GM12875 (cell line): ENCODE results near the gene BTG2.

Experiments
- H3K4me3 ChIP-seq: one replicate; pipeline ENCODE4 v1.5.1; 2011; ENCODE audit warnings: low read depth, low read length, control low read depth
- TF ChIP-seq, protein P1 (sequence below): IDR thresholded peaks from 2 replicates; pipeline ENCODE4 v1.5.1; 2011; ENCODE audit warnings: low read depth, mild to moderate bottlenecking, control low read depth, inconsistent platforms, low read length, moderate library complexity, borderline replicate concordance; ENCODE audit not compliant: insufficient read depth

BTG2 gene

DNA sequence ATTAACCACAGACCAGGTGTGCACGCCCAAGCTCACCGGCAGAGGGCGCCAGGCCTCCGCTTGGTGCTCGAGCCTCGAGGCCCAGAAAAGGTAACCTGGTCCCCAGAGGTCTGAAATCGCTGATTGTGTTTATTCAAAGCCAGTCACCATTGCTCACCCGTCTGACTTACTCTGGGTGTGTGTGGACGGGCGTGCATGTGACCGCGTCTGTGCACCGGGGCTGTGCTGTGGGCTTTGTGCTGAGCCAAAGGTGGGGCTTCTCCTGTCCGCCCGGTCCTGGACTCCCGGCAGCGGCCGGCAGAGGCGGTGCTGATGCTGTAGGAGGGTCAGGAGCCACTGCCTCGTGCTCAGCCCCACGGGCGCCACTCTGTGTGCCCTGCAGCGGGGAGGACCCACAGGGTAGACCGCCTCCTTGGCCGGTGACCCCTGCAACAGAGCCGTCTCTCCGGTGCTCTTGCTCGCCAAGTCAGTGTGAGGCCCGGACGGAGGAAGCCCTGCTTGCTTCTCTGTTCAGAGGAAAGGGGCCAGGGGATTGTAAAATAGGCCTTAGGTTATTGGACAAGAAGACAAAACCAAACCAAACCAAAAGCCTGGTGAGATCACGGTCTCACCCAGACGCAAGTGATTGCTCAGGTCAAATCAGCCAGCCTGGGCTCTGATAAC is 32.0 kb upstream of the BTG2 start:
- TF ChIP-seq, protein P1, sequence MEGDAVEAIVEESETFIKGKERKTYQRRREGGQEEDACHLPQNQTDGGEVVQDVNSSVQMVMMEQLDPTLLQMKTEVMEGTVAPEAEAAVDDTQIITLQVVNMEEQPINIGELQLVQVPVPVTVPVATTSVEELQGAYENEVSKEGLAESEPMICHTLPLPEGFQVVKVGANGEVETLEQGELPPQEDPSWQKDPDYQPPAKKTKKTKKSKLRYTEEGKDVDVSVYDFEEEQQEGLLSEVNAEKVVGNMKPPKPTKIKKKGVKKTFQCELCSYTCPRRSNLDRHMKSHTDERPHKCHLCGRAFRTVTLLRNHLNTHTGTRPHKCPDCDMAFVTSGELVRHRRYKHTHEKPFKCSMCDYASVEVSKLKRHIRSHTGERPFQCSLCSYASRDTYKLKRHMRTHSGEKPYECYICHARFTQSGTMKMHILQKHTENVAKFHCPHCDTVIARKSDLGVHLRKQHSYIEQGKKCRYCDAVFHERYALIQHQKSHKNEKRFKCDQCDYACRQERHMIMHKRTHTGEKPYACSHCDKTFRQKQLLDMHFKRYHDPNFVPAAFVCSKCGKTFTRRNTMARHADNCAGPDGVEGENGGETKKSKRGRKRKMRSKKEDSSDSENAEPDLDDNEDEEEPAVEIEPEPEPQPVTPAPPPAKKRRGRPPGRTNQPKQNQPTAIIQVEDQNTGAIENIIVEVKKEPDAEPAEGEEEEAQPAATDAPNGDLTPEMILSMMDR: peak; percentile 92
- H3K4me3 ChIP-seq: peak overlapping the region; percentile 65

DNA sequence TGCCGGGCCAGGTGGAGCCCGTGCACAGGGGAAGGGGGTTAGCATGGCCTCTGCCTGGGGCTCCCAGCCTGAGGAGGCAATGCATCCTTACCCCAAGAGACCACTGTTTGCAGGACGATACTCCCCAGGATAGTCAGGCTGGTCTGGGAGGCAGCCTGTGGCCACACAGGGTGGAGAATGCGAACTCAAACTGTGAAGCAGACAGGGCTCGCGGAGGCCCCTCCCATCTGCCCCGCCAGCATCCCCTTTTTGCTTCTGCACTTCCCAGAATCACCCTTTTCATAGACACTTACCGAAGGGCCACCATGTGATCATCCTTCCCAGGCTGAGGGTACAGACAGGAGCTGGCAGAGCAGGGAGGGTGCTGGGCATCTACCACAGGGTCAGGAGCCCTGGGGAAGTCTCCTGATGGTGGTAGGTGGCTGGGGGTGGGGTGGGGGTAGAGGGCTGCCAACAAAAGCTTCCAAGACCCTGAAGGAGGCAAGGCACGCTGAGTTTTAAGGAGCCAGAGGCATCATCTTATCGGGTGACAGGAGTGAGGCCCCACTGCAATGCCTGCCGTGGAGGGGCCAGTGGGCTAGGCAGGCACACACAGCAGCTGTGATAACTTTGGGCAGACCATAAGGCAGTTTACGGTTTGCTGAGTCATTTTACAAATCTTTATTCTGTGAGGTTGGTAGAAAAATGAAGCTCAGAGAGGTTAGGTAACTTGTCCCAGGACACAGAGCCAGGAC is 31.3 kb upstream of the BTG2 start:
- peak overlapping the region; percentile 65 for H3K4me3 ChIP-seq
- TF ChIP-seq, protein P1: no peak

DNA sequence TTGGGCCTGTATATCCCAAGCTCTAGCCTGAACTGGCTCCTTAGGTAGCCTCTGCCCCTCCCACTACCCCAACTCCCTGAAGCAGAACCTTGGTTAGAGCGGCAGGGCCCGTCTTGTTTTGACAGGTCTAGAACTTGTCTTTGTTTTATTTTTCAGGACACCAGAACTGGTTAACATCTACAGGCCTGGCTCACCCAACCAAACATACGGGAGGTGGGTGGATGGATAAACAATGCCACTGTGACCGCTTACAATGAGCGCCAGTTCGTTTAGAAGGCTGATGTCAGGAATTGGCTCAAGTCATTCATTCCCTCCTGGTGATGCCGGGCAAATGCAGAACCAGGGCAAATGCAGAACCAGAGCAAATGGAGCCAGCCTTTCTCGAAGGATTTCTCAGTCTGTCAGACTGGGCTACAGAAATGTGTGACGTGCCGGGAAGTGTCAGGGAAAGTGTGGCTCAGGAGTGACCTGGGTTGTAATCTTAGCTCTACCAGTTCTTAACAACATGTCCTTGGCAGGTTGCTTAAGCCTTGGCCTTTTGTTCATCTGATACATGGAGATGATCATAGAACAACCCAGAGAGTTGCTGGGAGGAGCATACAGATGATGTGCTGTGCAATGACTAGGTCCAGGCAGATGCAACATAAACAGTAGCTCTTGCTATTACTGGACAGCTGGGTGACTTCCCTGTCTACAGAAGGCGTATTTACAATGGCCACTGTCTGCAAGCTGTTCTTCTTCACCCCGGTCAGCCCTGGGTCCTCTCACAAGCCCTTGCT is 30.5 kb upstream of the BTG2 start:
- TF ChIP-seq, protein P1: no peak

DNA sequence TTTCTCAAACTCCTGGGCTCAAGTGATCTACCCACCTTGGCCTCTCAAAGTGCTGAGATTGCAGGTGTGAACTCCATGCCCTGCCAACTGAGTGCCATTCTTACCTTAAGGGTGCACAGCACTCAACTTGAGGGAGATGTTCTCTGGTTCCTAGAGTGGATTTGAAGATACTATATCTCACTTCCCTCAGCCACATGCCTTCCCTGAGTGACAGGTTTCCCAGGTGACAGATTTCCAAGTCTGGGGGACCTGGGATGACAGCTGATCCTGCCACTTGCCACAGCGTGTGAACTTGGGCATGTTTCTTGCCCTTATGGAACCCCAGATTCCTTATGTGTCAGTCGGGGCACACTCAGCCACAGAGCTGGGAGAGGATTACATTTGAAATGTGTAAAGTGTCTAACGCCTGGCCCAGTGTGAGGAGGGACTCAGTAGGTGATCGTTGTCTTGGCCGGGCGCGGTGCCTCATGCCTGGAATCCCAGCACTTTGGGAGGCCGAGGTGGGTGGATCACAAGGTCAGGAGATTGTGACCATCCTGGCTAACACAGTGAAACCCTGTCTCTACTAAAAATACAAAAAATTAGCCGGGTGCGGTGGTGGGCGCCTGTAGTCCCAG is 29.6 kb upstream of the BTG2 start:
- TF ChIP-seq, protein P1: no peak
- H3K4me3 ChIP-seq: no peak overlapping the region

More for the DNA sequence above, 30.5 kb upstream of the BTG2 start:
- peak overlapping the region; percentile 65 for H3K4me3 ChIP-seq

DNA sequence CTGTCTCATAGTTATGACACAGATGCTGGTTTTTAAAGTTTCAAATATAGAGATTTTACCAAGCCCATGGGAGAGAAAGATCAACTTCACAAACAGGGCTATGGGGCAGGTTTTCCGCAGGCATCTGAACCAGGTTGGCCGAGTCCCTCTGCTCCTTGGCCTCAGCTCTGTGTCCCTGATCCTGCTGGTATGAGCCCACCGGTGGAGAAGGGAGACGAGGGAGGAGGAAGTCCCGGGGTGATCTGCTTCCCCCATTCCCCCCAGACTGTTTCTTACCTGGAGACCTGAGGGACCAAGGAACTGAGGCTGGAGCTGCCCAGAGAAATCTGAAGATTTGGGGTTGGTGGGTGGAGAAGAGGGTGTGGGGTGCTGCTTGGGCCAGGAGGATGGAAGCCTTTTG is 28.9 kb upstream of the BTG2 start:
- TF ChIP-seq, protein P1: no peak
- no peak overlapping the region for H3K4me3 ChIP-seq

DNA sequence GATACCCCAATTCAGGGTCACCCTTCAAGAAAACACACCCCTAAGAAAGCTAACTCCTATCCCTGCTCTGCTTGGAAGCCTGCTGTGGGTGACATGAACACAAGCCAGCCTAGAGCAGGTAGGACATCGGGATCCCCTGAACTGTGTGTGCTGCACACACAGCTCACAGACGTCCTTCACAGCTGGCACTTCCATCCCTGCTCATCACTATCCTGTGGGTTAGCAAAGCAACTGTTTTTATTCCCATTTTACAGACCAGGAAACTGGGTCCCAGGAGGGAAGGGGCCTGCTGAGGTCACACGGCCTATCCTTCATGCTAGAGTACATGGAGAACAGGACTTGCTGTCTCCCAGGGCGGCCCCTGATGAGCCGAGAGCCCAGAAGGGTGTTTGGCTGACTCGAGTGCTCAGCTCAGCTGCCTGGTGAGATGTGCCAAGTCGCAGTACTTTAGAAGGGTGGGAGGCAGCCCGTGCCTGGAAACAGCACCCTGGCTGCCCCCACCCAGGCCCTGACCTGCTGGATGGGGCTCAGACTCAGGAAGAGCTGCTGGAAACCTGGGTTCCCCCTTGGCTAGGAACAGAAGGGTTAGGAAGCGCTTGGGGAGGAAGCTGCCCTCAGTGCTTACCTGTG is 28.3 kb upstream of the BTG2 start:
- TF ChIP-seq, protein P1: no peak
- H3K4me3 ChIP-seq: no peak overlapping the region
